ENCODE measurements around the gene C4orf50.

The C4orf50 gene

DNA sequence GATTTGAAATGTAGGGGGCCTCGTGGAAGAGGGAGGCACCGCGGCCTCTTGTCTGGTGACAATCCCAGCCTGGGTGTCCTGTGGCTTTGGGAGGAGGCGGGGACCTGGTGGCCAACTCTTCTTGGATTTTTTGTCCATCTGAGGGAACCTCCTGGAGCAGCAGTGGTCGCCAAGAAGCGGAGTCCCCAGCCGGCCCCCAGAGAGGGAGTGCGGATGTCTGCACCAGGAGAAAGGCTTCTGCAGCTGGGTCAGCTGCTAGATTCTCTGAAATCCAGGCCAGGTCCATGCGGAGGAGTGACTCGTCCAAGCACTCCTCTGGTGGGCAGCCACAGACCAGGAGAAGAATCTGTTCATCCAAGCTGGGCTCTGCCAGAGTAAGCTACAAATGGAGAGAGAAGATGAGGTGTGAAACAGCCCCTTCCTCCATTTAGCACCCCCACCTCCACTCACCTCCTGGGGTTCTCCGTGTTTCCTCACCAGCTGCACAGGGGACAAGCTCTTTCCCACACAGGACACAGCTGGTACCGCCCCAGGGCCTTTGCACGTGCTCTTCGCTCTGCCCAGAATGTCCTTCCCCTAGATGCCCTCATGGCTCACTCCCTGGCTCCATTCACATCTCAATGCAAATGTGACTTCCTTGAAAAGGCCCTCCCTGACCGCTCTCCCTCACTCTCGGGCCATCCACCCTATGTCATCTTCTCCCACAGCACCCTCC, 27.6 kb downstream of the C4orf50 start:
- Histone ChIP-seq H3K4me1 (ENCODE audit: control insufficient read depth, low read depth, low read length) (no peaks in the 10 kb centered on the region), H2AK5ac (ENCODE audit: low read length) (no peak overlapping the region), H3K4me3 (ENCODE audit: low read length) (no peak overlapping the region), H3K36me3 (ENCODE audit: control insufficient read depth, insufficient read depth, low read length) (no peaks in the 10 kb centered on the region), H3K56ac (ENCODE audit: low read length) (no peak overlapping the region), H4K8ac (ENCODE audit: low read depth, low read length) (no peak overlapping the region), H2BK120ac (ENCODE audit: low read depth, low read length) (no peak overlapping the region), H3K27me3 (ENCODE audit: insufficient read depth, low read length, poor library complexity) (no peaks in the 10 kb centered on the region), H3K27ac (ENCODE audit: low read depth, low read length) (no peak overlapping the region), H2BK5ac (ENCODE audit: low read length) (no peak overlapping the region), H3K9ac (ENCODE audit: low read length) (no peak overlapping the region), H3K79me1 (ENCODE audit: low read length) (no peaks in the 10 kb centered on the region), H3K4me2 (ENCODE audit: low read length) (no peak overlapping the region), H3K79me2 (ENCODE audit: control insufficient read depth, insufficient read depth, low read length) (no peaks in the 10 kb centered on the region), H3K23ac (ENCODE audit: low read length) (no peak overlapping the region), H4K5ac (ENCODE audit: low read length) (no peak overlapping the region), H3K4ac (ENCODE audit: low read depth, low read length) (no peak overlapping the region), H3K18ac (ENCODE audit: low read length) (no peak overlapping the region), H2BK15ac (replicated peaks; ENCODE audit: low read depth) (no peak overlapping the region)
- WGBS (ENCODE audit: extremely low coverage, insufficient coverage, low lambda C conversion rate), result no CpG with 5 or more reads among the region's 16 CpGs
- DNase-seq, result no peak

DNA sequence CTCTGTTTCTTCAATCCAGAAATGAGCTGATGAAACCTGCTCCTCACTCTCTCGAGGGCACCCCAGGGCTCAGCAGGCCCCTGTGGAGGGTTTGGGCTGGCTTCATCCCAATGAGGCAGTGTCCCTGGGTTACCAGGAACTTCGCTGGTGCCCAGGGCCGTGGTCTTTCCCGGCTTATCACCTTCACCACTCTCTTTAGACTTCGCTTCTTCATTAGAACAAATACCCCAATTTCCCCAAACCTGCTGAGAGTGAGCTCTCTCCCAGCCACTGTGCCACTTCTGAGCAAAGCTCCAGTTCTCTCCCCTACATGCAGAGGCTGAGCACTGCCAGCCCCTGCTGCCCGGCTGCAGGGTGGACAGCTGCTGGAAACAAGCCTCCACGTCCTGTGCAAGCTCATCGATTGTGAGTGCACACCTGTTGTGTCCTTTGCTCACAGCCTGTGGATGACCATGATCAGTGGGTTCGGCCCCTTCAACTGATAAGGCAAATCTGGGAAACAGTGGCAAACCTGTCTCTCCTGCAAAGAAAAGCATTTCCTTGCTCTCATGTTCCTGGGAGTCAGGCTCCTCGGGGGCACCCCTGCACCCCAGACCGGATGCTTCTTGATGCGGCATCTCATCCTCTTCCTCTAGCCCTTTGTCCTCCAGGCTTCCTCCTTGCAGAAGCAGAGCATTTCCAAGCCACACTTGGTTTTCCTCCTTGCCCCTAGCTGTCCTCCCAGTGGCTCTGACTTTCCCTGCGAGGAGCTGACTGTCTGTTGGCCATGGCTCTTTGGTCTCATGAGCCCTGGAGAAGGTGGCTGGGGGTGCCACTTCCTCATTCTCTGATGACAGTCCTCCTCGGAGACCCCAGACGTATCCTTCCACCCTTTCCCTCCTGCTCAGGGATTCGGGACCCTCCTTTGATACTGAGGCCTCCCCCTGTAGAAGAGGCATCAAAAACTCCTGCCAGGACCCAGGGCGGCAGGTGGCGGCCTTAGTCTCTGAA, 28.7 kb downstream of the C4orf50 start:
- H3K9ac ChIP-seq (ENCODE audit: low read length), result no peak overlapping the region
- WGBS (ENCODE audit: extremely low coverage, insufficient coverage, low lambda C conversion rate), result no CpG with 5 or more reads among the region's 18 CpGs

DNA sequence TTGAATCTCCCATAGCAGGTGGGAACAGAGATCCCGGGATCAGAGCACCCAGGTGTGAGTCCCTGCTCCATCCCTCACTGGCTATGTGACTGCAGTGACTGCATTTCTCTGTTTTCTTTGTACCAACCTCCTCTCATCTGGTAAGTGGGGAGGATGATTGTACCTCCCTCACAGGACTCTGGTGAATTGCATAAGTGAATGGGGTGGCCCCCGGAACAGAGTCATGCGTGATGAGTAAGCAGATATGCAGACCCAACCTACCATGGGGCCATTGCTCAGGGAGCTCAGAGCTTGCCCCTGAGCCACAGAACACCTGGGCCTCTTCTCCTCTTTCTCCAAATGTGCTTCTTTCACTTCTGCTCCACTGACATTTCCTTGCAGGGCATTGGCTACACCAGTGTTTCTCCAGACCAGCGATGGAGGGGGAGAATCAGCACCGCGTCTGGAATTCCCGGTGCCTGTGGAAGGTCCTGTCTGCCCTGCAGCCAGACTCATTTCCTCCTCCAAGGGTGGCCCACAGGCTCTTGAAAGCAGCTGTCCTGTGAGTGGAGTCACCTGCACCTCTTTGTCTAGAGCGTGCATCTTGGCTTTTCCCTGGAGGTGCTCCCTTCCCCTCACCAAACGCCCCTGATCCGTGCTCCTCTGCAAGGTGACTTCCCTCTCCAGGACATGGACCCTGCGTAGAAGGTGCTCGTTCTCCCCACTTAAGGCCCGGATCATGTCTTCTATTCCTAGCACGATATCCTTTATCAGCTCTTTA, 30.0 kb downstream of the C4orf50 start:
- Histone ChIP-seq H3K4me1 (ENCODE audit: control insufficient read depth, low read depth, low read length) (no peaks in the 10 kb centered on the region), H3K23ac (ENCODE audit: low read length) (no peak overlapping the region), H3K79me2 (ENCODE audit: control insufficient read depth, insufficient read depth, low read length) (no peaks in the 10 kb centered on the region), H3K9ac (ENCODE audit: low read length) (no peak overlapping the region), H3K56ac (ENCODE audit: low read length) (no peak overlapping the region), H4K5ac (ENCODE audit: low read length) (no peak overlapping the region), H3K4ac (ENCODE audit: low read depth, low read length) (no peak overlapping the region), H4K8ac (ENCODE audit: low read depth, low read length) (no peak overlapping the region), H3K18ac (ENCODE audit: low read length) (no peak overlapping the region), H2AK5ac (ENCODE audit: low read length) (no peak overlapping the region), H3K4me2 (ENCODE audit: low read length) (no peak overlapping the region), H3K27me3 (ENCODE audit: insufficient read depth, low read length, poor library complexity) (no peaks in the 10 kb centered on the region), H3K36me3 (ENCODE audit: control insufficient read depth, insufficient read depth, low read length) (no peaks in the 10 kb centered on the region), H2BK5ac (ENCODE audit: low read length) (no peak overlapping the region), H2BK120ac (ENCODE audit: low read depth, low read length) (no peak overlapping the region), H3K79me1 (ENCODE audit: low read length) (no peaks in the 10 kb centered on the region), H3K27ac (ENCODE audit: low read depth, low read length) (no peak overlapping the region), H2BK15ac (replicated peaks; ENCODE audit: low read depth) (no peak overlapping the region), H3K4me3 (ENCODE audit: low read length) (no peak overlapping the region)
- WGBS (ENCODE audit: extremely low coverage, insufficient coverage, low lambda C conversion rate), result no CpG with 5 or more reads among the region's 14 CpGs
- no peak for DNase-seq

More for the DNA sequence above, 28.7 kb downstream of the C4orf50 start:
- H3K4me2 ChIP-seq (ENCODE audit: low read length), result no peak overlapping the region
- H2AK5ac ChIP-seq (ENCODE audit: low read length), result no peak overlapping the region
- no peak overlapping the region for H2BK5ac ChIP-seq (ENCODE audit: low read length)
- H3K27ac ChIP-seq (ENCODE audit: low read depth, low read length), result no peak overlapping the region
- no peak overlapping the region for H3K4ac ChIP-seq (ENCODE audit: low read depth, low read length)
- no peak overlapping the region for H3K18ac ChIP-seq (ENCODE audit: low read length)
- no peak overlapping the region for H3K23ac ChIP-seq (ENCODE audit: low read length)
- H3K36me3 ChIP-seq (ENCODE audit: control insufficient read depth, insufficient read depth, low read length), result no peaks in the 10 kb centered on the region
- H3K27me3 ChIP-seq (ENCODE audit: insufficient read depth, low read length, poor library complexity), result no peaks in the 10 kb centered on the region
- no peak overlapping the region for H4K8ac ChIP-seq (ENCODE audit: low read depth, low read length)
- H2BK15ac ChIP-seq (replicated peaks; ENCODE audit: low read depth), result no peak overlapping the region
- no peak overlapping the region for H3K4me3 ChIP-seq (ENCODE audit: low read length)
- no peak for DNase-seq
- H3K79me1 ChIP-seq (ENCODE audit: low read length), result no peaks in the 10 kb centered on the region
- H4K5ac ChIP-seq (ENCODE audit: low read length), result no peak overlapping the region
- no peaks in the 10 kb centered on the region for H3K4me1 ChIP-seq (ENCODE audit: control insufficient read depth, low read depth, low read length)
- H3K56ac ChIP-seq (ENCODE audit: low read length), result no peak overlapping the region
- no peak overlapping the region for H2BK120ac ChIP-seq (ENCODE audit: low read depth, low read length)
- H3K79me2 ChIP-seq (ENCODE audit: control insufficient read depth, insufficient read depth, low read length), result no peaks in the 10 kb centered on the region

DNA sequence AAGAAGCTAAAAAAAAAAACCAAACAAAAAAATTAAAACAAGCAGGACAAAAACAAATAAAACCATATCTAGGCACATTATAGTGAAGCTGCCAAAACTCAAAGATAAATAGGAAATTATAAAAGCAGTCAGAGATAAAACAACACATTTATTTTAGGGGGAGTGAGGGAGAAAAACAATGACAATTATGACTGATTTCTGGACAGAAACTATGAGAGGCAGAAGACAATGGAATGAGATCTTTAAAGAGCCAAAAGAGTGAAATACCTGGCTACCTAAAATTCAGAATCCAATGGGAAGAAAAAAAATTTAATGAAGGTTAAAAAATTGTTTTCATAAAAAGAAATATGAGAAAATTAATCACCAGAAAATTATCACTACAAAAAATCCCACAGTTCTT, 33.4 kb downstream of the C4orf50 start:
- no peaks in the 10 kb centered on the region for H3K36me3 ChIP-seq (ENCODE audit: control insufficient read depth, insufficient read depth, low read length)
- no peaks in the 10 kb centered on the region for H3K79me1 ChIP-seq (ENCODE audit: low read length)
- no peak overlapping the region for H2BK15ac ChIP-seq (replicated peaks; ENCODE audit: low read depth)
- H3K23ac ChIP-seq (ENCODE audit: low read length), result no peak overlapping the region
- H3K9ac ChIP-seq (ENCODE audit: low read length), result no peak overlapping the region
- H2BK120ac ChIP-seq (ENCODE audit: low read depth, low read length), result no peak overlapping the region
- DNase-seq, result no peak
- no peaks in the 10 kb centered on the region for H3K4me1 ChIP-seq (ENCODE audit: control insufficient read depth, low read depth, low read length)
- H2BK5ac ChIP-seq (ENCODE audit: low read length), result no peak overlapping the region
- no peak overlapping the region for H3K4me2 ChIP-seq (ENCODE audit: low read length)
- H3K27ac ChIP-seq (ENCODE audit: low read depth, low read length), result no peak overlapping the region
- H4K8ac ChIP-seq (ENCODE audit: low read depth, low read length), result no peak overlapping the region
- no peak overlapping the region for H3K4ac ChIP-seq (ENCODE audit: low read depth, low read length)
- no peaks in the 10 kb centered on the region for H3K27me3 ChIP-seq (ENCODE audit: insufficient read depth, low read length, poor library complexity)
- H3K79me2 ChIP-seq (ENCODE audit: control insufficient read depth, insufficient read depth, low read length), result no peaks in the 10 kb centered on the region
- no peak overlapping the region for H2AK5ac ChIP-seq (ENCODE audit: low read length)
- no peak overlapping the region for H4K5ac ChIP-seq (ENCODE audit: low read length)
- H3K18ac ChIP-seq (ENCODE audit: low read length), result no peak overlapping the region
- no peak overlapping the region for H3K56ac ChIP-seq (ENCODE audit: low read length)
- no peak overlapping the region for H3K4me3 ChIP-seq (ENCODE audit: low read length)

DNA sequence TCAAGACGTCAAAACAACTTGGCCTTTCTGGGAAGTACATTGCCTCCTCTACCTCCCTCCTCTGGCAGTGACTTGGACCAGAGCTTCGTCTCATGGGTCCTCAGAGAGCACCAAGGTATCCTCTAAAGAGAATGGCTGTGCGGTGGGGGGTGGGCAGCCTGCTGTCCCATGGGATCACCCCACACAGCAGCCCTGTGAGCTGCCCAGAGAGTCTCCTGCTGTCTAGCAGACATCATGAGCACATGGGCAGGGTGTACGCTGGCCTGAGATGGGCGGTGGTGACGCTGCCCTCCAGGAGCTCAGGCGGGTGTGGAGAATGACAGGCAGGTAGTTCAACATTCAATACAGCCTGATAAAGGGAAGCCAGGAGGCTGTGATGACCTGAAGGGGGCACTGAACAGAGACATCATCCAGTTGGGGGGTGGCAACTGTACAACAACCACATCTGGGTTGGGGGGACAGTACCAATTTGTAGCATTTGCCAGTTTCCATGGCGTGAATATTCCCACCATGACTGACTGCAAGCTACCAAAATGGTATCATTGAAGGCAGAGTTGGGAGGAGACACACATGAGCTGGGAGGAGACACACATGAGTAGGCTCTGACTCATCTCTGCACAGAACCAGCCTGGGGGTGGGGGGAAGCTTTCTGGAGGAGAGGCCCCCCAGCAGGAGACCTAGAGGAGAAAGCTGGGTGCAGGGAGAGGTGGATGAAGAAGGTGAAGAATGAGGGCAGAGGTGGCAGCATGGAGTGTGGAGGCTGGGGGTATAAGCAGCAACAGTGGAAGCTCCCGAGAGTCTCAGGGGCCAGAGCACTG, 35.9 kb downstream of the C4orf50 start:
- H3K27me3 ChIP-seq (ENCODE audit: insufficient read depth, low read length, poor library complexity), result no peaks in the 10 kb centered on the region
- H3K9ac ChIP-seq (ENCODE audit: low read length), result no peak overlapping the region
- H4K5ac ChIP-seq (ENCODE audit: low read length), result no peak overlapping the region
- H3K56ac ChIP-seq (ENCODE audit: low read length), result no peak overlapping the region
- no peak overlapping the region for H2BK120ac ChIP-seq (ENCODE audit: low read depth, low read length)
- no peak overlapping the region for H2BK15ac ChIP-seq (replicated peaks; ENCODE audit: low read depth)
- H3K4me2 ChIP-seq (ENCODE audit: low read length), result no peak overlapping the region
- no peaks in the 10 kb centered on the region for H3K4me1 ChIP-seq (ENCODE audit: control insufficient read depth, low read depth, low read length)
- no peak overlapping the region for H2BK5ac ChIP-seq (ENCODE audit: low read length)
- DNase-seq, result no peak
- H3K79me2 ChIP-seq (ENCODE audit: control insufficient read depth, insufficient read depth, low read length), result no peaks in the 10 kb centered on the region
- no peak overlapping the region for H2AK5ac ChIP-seq (ENCODE audit: low read length)
- H4K8ac ChIP-seq (ENCODE audit: low read depth, low read length), result no peak overlapping the region
- H3K18ac ChIP-seq (ENCODE audit: low read length), result no peak overlapping the region
- H3K4ac ChIP-seq (ENCODE audit: low read depth, low read length), result no peak overlapping the region
- no peaks in the 10 kb centered on the region for H3K36me3 ChIP-seq (ENCODE audit: control insufficient read depth, insufficient read depth, low read length)
- no peak overlapping the region for H3K4me3 ChIP-seq (ENCODE audit: low read length)
- no CpG with 5 or more reads among the region's 9 CpGs for WGBS (ENCODE audit: extremely low coverage, insufficient coverage, low lambda C conversion rate)
- no peak overlapping the region for H3K27ac ChIP-seq (ENCODE audit: low read depth, low read length)
- H3K23ac ChIP-seq (ENCODE audit: low read length), result no peak overlapping the region
- no peaks in the 10 kb centered on the region for H3K79me1 ChIP-seq (ENCODE audit: low read length)

All from mesendoderm (in vitro differentiated cells).